Measurements from ENCODE around the gene PLIN4.

PLIN4 gene

GRCh38 chr19:4524808-4525562 is 6.7 kb upstream of the PLIN4 start:
- peak; percentile 66 to 67 for DNase-seq

GRCh38 chr19:4523306-4524110 is 5.2 kb upstream of the PLIN4 start:
- peak; percentile 43 to 67 for DNase-seq

- DNase-seq, result no peak
These were observed 4.2 kb upstream of the PLIN4 start for GRCh38 chr19:4522291-4523002.

GRCh38 chr19:4521888-4522242 is 3.6 kb upstream of the PLIN4 start:
- DNase-seq, result no peak

- DNase-seq, result no peak
These were observed 3.0 kb upstream of the PLIN4 start for GRCh38 chr19:4521170-4521887.

- DNase-seq, result no peak
These were observed 1.4 kb upstream of the PLIN4 start for GRCh38 chr19:4519521-4520277.

- DNase-seq, result no peak
These were observed 848 bp upstream of the PLIN4 start for GRCh38 chr19:4519172-4519496.

- no peak for DNase-seq
These were observed 732 bp downstream of the PLIN4 start for GRCh38 chr19:4517451-4518057.

GRCh38 chr19:4516939-4517300 is 1.4 kb downstream of the PLIN4 start:
- no peak for DNase-seq

- DNase-seq, result no peak
These were observed 1.9 kb downstream of the PLIN4 start for GRCh38 chr19:4516199-4516938.

- no peak for DNase-seq
These were observed 2.6 kb downstream of the PLIN4 start for GRCh38 chr19:4515732-4516131.

GRCh38 chr19:4513248-4513647 is 5.0 kb downstream of the PLIN4 start:
- no peak for DNase-seq

- DNase-seq, result no peak
These were observed 6.2 kb downstream of the PLIN4 start for GRCh38 chr19:4512070-4512469.

GRCh38 chr19:4511300-4512054 is 6.8 kb downstream of the PLIN4 start:
- no peak for DNase-seq

- no peak for DNase-seq
These were observed 7.6 kb downstream of the PLIN4 start for GRCh38 chr19:4510435-4511255.

GRCh38 chr19:4508698-4509097 is 9.6 kb downstream of the PLIN4 start:
- no peak for DNase-seq

GRCh38 chr19:4507804-4508203 is 10.5 kb downstream of the PLIN4 start:
- DNase-seq, result no peak

- DNase-seq, result no peak
These were observed 11.2 kb downstream of the PLIN4 start for GRCh38 chr19:4507150-4507452.

GRCh38 chr19:4506449-4507149 is 11.7 kb downstream of the PLIN4 start:
- peak; percentile 35 to 66 for DNase-seq

All from inflammatory macrophage (primary cell).